ENCODE data around the gene CLIC2.

GRCh38 chrX:155246748-155247147 is 87.7 kb downstream of the CLIC2 start:
- TF ChIP-seq, protein P1, sequence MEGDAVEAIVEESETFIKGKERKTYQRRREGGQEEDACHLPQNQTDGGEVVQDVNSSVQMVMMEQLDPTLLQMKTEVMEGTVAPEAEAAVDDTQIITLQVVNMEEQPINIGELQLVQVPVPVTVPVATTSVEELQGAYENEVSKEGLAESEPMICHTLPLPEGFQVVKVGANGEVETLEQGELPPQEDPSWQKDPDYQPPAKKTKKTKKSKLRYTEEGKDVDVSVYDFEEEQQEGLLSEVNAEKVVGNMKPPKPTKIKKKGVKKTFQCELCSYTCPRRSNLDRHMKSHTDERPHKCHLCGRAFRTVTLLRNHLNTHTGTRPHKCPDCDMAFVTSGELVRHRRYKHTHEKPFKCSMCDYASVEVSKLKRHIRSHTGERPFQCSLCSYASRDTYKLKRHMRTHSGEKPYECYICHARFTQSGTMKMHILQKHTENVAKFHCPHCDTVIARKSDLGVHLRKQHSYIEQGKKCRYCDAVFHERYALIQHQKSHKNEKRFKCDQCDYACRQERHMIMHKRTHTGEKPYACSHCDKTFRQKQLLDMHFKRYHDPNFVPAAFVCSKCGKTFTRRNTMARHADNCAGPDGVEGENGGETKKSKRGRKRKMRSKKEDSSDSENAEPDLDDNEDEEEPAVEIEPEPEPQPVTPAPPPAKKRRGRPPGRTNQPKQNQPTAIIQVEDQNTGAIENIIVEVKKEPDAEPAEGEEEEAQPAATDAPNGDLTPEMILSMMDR (IDR thresholded peaks at IDR 0.05; ENCODE audit: low read depth, low read length, poor library complexity, severe bottlenecking), result no peak
- TF ChIP-seq EZH2phosphoT487 (IDR thresholded peaks at IDR 0.05; ENCODE audit: borderline replicate concordance, low read length), result no peak

Data from DOHH2 (cell line).